Measurements from ENCODE around the gene LCLAT1.
"Not testable (repeated sequence)": the region's sequence is repeated elsewhere in the genome, so short reads cannot be mapped to it uniquely, and the experiment has no call there.

Gene LCLAT1

DNA sequence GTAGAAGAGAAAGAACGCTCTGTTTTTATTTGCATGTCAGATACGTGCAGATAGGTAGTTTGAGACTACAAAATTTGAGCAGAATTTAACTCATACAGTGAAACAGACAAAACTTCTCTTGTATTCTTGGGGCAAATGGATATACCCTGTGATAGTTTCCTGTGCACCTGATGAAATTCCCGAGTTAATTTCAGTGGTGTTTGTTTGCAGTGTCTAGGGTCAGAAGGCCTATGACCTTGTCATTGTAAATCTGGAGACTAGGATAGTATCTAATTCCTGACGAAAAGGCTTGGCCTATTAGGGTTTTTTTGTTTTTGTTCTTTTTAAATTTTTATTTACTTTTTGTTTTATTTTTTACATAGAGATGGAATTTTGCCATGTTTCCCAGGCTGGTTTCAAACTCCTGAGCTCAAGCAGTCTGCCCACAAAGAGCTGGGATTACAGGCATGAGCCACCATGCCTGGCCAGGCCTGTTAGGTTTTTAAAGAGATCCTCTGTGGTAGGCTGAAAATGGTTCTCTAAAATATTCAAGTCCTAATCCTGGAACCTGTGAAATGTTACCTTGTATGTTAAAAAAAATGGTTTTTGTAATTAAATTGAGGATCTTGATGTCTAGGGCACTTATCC is 17.6 kb downstream of the LCLAT1 start:
- no peak overlapping the region for H3K4me3 ChIP-seq (ENCODE audit: low read length, poor library complexity, severe bottlenecking)
- TF ChIP-seq, protein P1, sequence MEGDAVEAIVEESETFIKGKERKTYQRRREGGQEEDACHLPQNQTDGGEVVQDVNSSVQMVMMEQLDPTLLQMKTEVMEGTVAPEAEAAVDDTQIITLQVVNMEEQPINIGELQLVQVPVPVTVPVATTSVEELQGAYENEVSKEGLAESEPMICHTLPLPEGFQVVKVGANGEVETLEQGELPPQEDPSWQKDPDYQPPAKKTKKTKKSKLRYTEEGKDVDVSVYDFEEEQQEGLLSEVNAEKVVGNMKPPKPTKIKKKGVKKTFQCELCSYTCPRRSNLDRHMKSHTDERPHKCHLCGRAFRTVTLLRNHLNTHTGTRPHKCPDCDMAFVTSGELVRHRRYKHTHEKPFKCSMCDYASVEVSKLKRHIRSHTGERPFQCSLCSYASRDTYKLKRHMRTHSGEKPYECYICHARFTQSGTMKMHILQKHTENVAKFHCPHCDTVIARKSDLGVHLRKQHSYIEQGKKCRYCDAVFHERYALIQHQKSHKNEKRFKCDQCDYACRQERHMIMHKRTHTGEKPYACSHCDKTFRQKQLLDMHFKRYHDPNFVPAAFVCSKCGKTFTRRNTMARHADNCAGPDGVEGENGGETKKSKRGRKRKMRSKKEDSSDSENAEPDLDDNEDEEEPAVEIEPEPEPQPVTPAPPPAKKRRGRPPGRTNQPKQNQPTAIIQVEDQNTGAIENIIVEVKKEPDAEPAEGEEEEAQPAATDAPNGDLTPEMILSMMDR (conservative IDR thresholded peaks at IDR 0.05; ENCODE audit: low read length) = no peak
- no peak for TF ChIP-seq EZH2phosphoT487 (IDR thresholded peaks at IDR 0.05; ENCODE audit: borderline replicate concordance)
- H2AFZ ChIP-seq (ENCODE audit: low read length) = no peak overlapping the region
- H3K4me1 ChIP-seq (ENCODE audit: insufficient read depth, low read length, poor library complexity, severe bottlenecking) = no peaks in the 10 kb centered on the region
- no peak overlapping the region for H3K9ac ChIP-seq (ENCODE audit: low read depth, low read length, poor library complexity, severe bottlenecking)
- no peaks in the 10 kb centered on the region for H3F3A ChIP-seq (ENCODE audit: low read depth)
- H3K9me2 ChIP-seq (replicated peaks; ENCODE audit: low read depth, low read length) = no peaks in the 10 kb centered on the region
- no peaks in the 10 kb centered on the region for H3K27me3 ChIP-seq (ENCODE audit: insufficient read depth, low read length, poor library complexity, severe bottlenecking)
- H3K36me3 ChIP-seq (ENCODE audit: insufficient read depth, low read length) = no peaks in the 10 kb centered on the region
- peaks cover 2% of the 10 kb centered on the region for H4K20me1 ChIP-seq (ENCODE audit: insufficient read depth, low read length, poor library complexity, severe bottlenecking)
- H3K9me3 ChIP-seq (ENCODE audit: insufficient read depth, low read depth, low read length) = no peaks in the 10 kb centered on the region
- H3K79me2 ChIP-seq (ENCODE audit: insufficient read depth, low read length) = peaks cover 71% of the 10 kb centered on the region
- H3K4me2 ChIP-seq (ENCODE audit: low read depth, low read length, poor library complexity, severe bottlenecking) = no peak overlapping the region

DNA sequence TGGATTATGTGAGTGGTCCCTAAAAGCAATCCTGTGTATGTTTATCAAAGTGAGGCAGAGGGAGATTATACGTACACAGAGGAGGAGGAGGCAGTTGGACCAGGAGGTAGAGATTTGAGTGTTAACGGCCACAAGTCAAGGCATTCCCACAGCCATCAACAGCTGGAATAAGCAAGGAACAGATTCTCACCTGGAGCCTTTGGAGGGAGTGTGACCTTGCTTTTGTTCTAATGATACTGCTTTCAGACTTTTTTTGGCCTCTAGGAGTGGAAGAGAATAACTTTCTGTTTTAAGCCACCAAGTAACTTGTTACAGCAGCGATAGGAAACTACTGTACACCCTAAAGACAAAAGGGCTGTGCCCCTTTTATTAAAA is 18.1 kb downstream of the LCLAT1 start:
- no peaks in the 10 kb centered on the region for H3F3A ChIP-seq (ENCODE audit: low read depth)
- no peak overlapping the region for H3K4me2 ChIP-seq (ENCODE audit: low read depth, low read length, poor library complexity, severe bottlenecking)
- H3K9ac ChIP-seq (ENCODE audit: low read depth, low read length, poor library complexity, severe bottlenecking) = no peak overlapping the region
- H3K9me2 ChIP-seq (replicated peaks; ENCODE audit: low read depth, low read length) = no peaks in the 10 kb centered on the region
- H3K27me3 ChIP-seq (ENCODE audit: insufficient read depth, low read length, poor library complexity, severe bottlenecking) = no peaks in the 10 kb centered on the region
- H4K20me1 ChIP-seq (ENCODE audit: insufficient read depth, low read length, poor library complexity, severe bottlenecking) = peaks cover 2% of the 10 kb centered on the region
- H3K36me3 ChIP-seq (ENCODE audit: insufficient read depth, low read length) = no peaks in the 10 kb centered on the region
- peaks cover 71% of the 10 kb centered on the region for H3K79me2 ChIP-seq (ENCODE audit: insufficient read depth, low read length)
- no peak for TF ChIP-seq EZH2phosphoT487 (IDR thresholded peaks at IDR 0.05; ENCODE audit: borderline replicate concordance)
- TF ChIP-seq, protein P1 (conservative IDR thresholded peaks at IDR 0.05; ENCODE audit: low read length) = no peak
- no peaks in the 10 kb centered on the region for H3K9me3 ChIP-seq (ENCODE audit: insufficient read depth, low read depth, low read length)
- no peak overlapping the region for H3K4me3 ChIP-seq (ENCODE audit: low read length, poor library complexity, severe bottlenecking)
- no peak overlapping the region for H2AFZ ChIP-seq (ENCODE audit: low read length)
- H3K4me1 ChIP-seq (ENCODE audit: insufficient read depth, low read length, poor library complexity, severe bottlenecking) = no peaks in the 10 kb centered on the region

DNA sequence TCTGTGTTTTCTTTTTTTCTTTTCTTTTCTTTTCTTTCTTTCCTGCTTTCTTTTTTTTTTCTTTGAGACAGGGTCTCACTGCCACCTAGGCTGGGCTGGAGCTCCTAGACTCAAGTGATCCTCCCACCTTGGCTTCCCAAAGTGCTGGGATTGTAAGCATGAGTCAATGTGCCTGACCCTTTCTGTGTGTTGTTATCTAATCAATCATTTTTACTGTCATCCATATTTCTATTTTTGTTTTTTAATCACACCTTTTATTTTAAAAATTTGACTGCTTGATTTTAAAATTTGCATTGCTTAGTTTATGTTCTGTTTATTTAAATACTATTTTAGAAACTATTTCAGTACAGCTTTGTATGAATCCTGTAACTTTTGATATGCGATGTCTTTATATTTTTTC is 19.2 kb downstream of the LCLAT1 start:
- no peak overlapping the region for H3K4me2 ChIP-seq (ENCODE audit: low read depth, low read length, poor library complexity, severe bottlenecking)
- no peaks in the 10 kb centered on the region for H3K4me1 ChIP-seq (ENCODE audit: insufficient read depth, low read length, poor library complexity, severe bottlenecking)
- H3K27me3 ChIP-seq (ENCODE audit: insufficient read depth, low read length, poor library complexity, severe bottlenecking) = no peaks in the 10 kb centered on the region
- H2AFZ ChIP-seq (ENCODE audit: low read length) = no peak overlapping the region
- no peak overlapping the region for H3K9ac ChIP-seq (ENCODE audit: low read depth, low read length, poor library complexity, severe bottlenecking)
- H3F3A ChIP-seq (ENCODE audit: low read depth) = no peaks in the 10 kb centered on the region
- TF ChIP-seq, protein P1 (conservative IDR thresholded peaks at IDR 0.05; ENCODE audit: low read length) = no peak
- TF ChIP-seq EZH2phosphoT487 (IDR thresholded peaks at IDR 0.05; ENCODE audit: borderline replicate concordance) = no peak
- H3K4me3 ChIP-seq (ENCODE audit: low read length, poor library complexity, severe bottlenecking) = no peak overlapping the region
- H3K36me3 ChIP-seq (ENCODE audit: insufficient read depth, low read length) = no peaks in the 10 kb centered on the region
- H3K79me2 ChIP-seq (ENCODE audit: insufficient read depth, low read length) = peaks cover 66% of the 10 kb centered on the region
- H4K20me1 ChIP-seq (ENCODE audit: insufficient read depth, low read length, poor library complexity, severe bottlenecking) = peaks cover 2% of the 10 kb centered on the region
- no peaks in the 10 kb centered on the region for H3K9me2 ChIP-seq (replicated peaks; ENCODE audit: low read depth, low read length)
- no peaks in the 10 kb centered on the region for H3K9me3 ChIP-seq (ENCODE audit: insufficient read depth, low read depth, low read length)

DNA sequence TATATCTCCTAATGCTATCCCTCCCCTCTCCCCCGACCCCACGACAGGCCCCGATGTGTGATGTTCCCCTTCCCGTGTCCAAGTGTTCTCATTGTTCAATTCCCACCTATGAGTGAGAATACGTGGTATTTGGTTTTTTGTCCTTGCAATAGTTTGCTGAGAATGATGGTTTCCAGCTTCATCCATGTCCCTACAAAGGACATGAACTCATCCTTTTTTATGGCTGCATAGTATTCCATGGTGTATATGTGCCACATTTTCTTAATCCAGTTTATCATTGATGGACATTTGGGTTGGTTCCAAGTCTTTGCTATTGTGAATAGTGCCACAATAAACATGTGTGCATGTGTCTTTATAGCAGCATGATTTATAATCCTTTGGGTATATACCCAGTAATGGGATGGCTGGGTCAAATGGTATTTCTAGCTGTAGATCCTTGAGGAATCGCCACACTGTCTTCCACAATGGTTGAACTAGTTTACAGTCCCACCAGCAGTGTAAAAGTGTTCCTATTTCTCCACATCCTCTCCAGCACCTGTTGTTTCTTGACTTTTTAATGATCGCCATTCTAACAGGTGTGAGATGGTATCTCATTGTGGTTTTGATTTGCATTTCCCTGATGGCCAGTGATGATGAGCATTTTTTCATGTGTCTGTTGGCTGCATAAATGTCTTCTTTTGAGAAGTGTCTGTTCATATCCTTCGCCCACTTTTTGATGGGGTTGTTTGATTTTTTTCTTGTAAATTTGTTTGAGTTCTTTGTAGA is 20.2 kb downstream of the LCLAT1 start:
- not testable (repeated sequence) for H3F3A ChIP-seq (ENCODE audit: low read depth); H3K9me3 ChIP-seq (ENCODE audit: insufficient read depth, low read depth, low read length); H3K4me2 ChIP-seq (ENCODE audit: low read depth, low read length, poor library complexity, severe bottlenecking); H3K4me3 ChIP-seq (ENCODE audit: low read length, poor library complexity, severe bottlenecking); H3K9me2 ChIP-seq (replicated peaks; ENCODE audit: low read depth, low read length); H4K20me1 ChIP-seq (ENCODE audit: insufficient read depth, low read length, poor library complexity, severe bottlenecking); H2AFZ ChIP-seq (ENCODE audit: low read length); H3K4me1 ChIP-seq (ENCODE audit: insufficient read depth, low read length, poor library complexity, severe bottlenecking); H3K27me3 ChIP-seq (ENCODE audit: insufficient read depth, low read length, poor library complexity, severe bottlenecking); H3K36me3 ChIP-seq (ENCODE audit: insufficient read depth, low read length); H3K9ac ChIP-seq (ENCODE audit: low read depth, low read length, poor library complexity, severe bottlenecking)
- H3K79me2 ChIP-seq (ENCODE audit: insufficient read depth, low read length) = peaks cover 68% of the 10 kb centered on the region

Measured in Loucy (cell line).